ENCODE data around the gene NCBP3.
"Not testable (repeated sequence)": the region's sequence is repeated elsewhere in the genome, so short reads cannot be mapped to it uniquely, and the experiment has no call there.

The NCBP3 gene

GRCh38 chr17:3851461-3852100 lies 5.5 kb upstream of the NCBP3 start:
- no peak overlapping the region for H3K9ac ChIP-seq (ENCODE audit: low read depth in 1 of 2, low read length in 2 of 2)
- no peaks in the 10 kb centered on the region for H3K4me1 ChIP-seq (ENCODE audit: control insufficient read depth in 2 of 2, insufficient read depth in 2 of 2, low read length in 2 of 2)
- H3K36me3 ChIP-seq (ENCODE audit: control insufficient read depth in 2 of 2, insufficient read depth in 2 of 2, low read length in 2 of 2): no peaks in the 10 kb centered on the region
- H3K27me3 ChIP-seq (ENCODE audit: control insufficient read depth in 2 of 2, insufficient read depth in 2 of 2, low read length in 2 of 2): no peaks in the 10 kb centered on the region
- H3K9me3 ChIP-seq (ENCODE audit: control insufficient read depth in 2 of 2, low read length in 2 of 2): no peaks in the 10 kb centered on the region
- no peak overlapping the region for H3K27ac ChIP-seq (ENCODE audit: low read depth in 2 of 2, low read length in 2 of 2)
- no peak overlapping the region for H3K4me3 ChIP-seq (ENCODE audit: low read length in 2 of 2)

- Histone ChIP-seq H3K4me1 (ENCODE audit: control insufficient read depth in 2 of 2, insufficient read depth in 2 of 2, low read length in 2 of 2) (peaks cover 0 to 6% of the 10 kb centered on the region in 2 donors), H3K9ac (ENCODE audit: low read depth in 1 of 2, low read length in 2 of 2) (no peak overlapping the region), H3K36me3 (ENCODE audit: control insufficient read depth in 2 of 2, insufficient read depth in 2 of 2, low read length in 2 of 2) (no peaks in the 10 kb centered on the region), H3K27ac (ENCODE audit: low read depth in 2 of 2, low read length in 2 of 2) (no peak overlapping the region), H3K27me3 (ENCODE audit: control insufficient read depth in 2 of 2, insufficient read depth in 2 of 2, low read length in 2 of 2) (no peaks in the 10 kb centered on the region), H3K4me3 (ENCODE audit: low read length in 2 of 2) (no peak overlapping the region), H3K9me3 (ENCODE audit: control insufficient read depth in 2 of 2, low read length in 2 of 2) (no peaks in the 10 kb centered on the region)
Measured at GRCh38 chr17:3848229-3848835, 2.3 kb upstream of the NCBP3 start.

GRCh38 chr17:3847165-3847670 lies 1.2 kb upstream of the NCBP3 start:
- Histone ChIP-seq H3K27ac (ENCODE audit: low read depth in 2 of 2, low read length in 2 of 2) (no peak overlapping the region), H3K4me1 (ENCODE audit: control insufficient read depth in 2 of 2, insufficient read depth in 2 of 2, low read length in 2 of 2) (peaks cover 0 to 6% of the 10 kb centered on the region in 2 donors), H3K4me3 (ENCODE audit: low read length in 2 of 2) (no peak overlapping the region), H3K9me3 (ENCODE audit: control insufficient read depth in 2 of 2, low read length in 2 of 2) (no peaks in the 10 kb centered on the region), H3K36me3 (ENCODE audit: control insufficient read depth in 2 of 2, insufficient read depth in 2 of 2, low read length in 2 of 2) (peaks cover 6 to 10% of the 10 kb centered on the region in 2 donors), H3K9ac (ENCODE audit: low read depth in 1 of 2, low read length in 2 of 2) (no peak overlapping the region), H3K27me3 (ENCODE audit: control insufficient read depth in 2 of 2, insufficient read depth in 2 of 2, low read length in 2 of 2) (no peaks in the 10 kb centered on the region)

GRCh38 chr17:3846437-3847164 lies 555 bp upstream of the NCBP3 start:
- peak overlapping the region; percentile 44 to 46 for H3K4me3 ChIP-seq (ENCODE audit: low read length in 2 of 2)
- H3K36me3 ChIP-seq (ENCODE audit: control insufficient read depth in 2 of 2, insufficient read depth in 2 of 2, low read length in 2 of 2): peaks cover 10 to 11% of the 10 kb centered on the region in 2 donors
- H3K9ac ChIP-seq (ENCODE audit: low read depth in 1 of 2, low read length in 2 of 2): peak overlapping the region in 1 of 2 donors; percentile 93
- H3K27me3 ChIP-seq (ENCODE audit: control insufficient read depth in 2 of 2, insufficient read depth in 2 of 2, low read length in 2 of 2): no peaks in the 10 kb centered on the region
- no peaks in the 10 kb centered on the region for H3K9me3 ChIP-seq (ENCODE audit: control insufficient read depth in 2 of 2, low read length in 2 of 2)
- peaks cover 0 to 6% of the 10 kb centered on the region in 2 donors for H3K4me1 ChIP-seq (ENCODE audit: control insufficient read depth in 2 of 2, insufficient read depth in 2 of 2, low read length in 2 of 2)
- no peak overlapping the region for H3K27ac ChIP-seq (ENCODE audit: low read depth in 2 of 2, low read length in 2 of 2)

GRCh38 chr17:3845291-3845620 lies 790 bp downstream of the NCBP3 start:
- peak overlapping the region; percentile 70 to 93 for H3K9ac ChIP-seq (ENCODE audit: low read depth in 1 of 2, low read length in 2 of 2)
- peak overlapping the region; percentile 69 to 86 for H3K27ac ChIP-seq (ENCODE audit: low read depth in 2 of 2, low read length in 2 of 2)
- H3K9me3 ChIP-seq (ENCODE audit: control insufficient read depth in 2 of 2, low read length in 2 of 2): no peaks in the 10 kb centered on the region
- peaks cover 16% of the 10 kb centered on the region in 2 donors for H3K36me3 ChIP-seq (ENCODE audit: control insufficient read depth in 2 of 2, insufficient read depth in 2 of 2, low read length in 2 of 2)
- H3K27me3 ChIP-seq (ENCODE audit: control insufficient read depth in 2 of 2, insufficient read depth in 2 of 2, low read length in 2 of 2): no peaks in the 10 kb centered on the region
- peaks cover 0 to 6% of the 10 kb centered on the region in 2 donors for H3K4me1 ChIP-seq (ENCODE audit: control insufficient read depth in 2 of 2, insufficient read depth in 2 of 2, low read length in 2 of 2)
- H3K4me3 ChIP-seq (ENCODE audit: low read length in 2 of 2): peak overlapping the region; percentile 82 to 87

- H3K4me3 ChIP-seq (ENCODE audit: low read length in 2 of 2); H3K9me3 ChIP-seq (ENCODE audit: control insufficient read depth in 2 of 2, low read length in 2 of 2); H3K9ac ChIP-seq (ENCODE audit: low read depth in 1 of 2, low read length in 2 of 2); H3K27ac ChIP-seq (ENCODE audit: low read depth in 2 of 2, low read length in 2 of 2); H3K27me3 ChIP-seq (ENCODE audit: control insufficient read depth in 2 of 2, insufficient read depth in 2 of 2, low read length in 2 of 2); H3K4me1 ChIP-seq (ENCODE audit: control insufficient read depth in 2 of 2, insufficient read depth in 2 of 2, low read length in 2 of 2): not testable (repeated sequence)
- H3K36me3 ChIP-seq (ENCODE audit: control insufficient read depth in 2 of 2, insufficient read depth in 2 of 2, low read length in 2 of 2): peaks cover 23% of the 10 kb centered on the region in 2 donors
Measured at GRCh38 chr17:3844556-3844955, 1.5 kb downstream of the NCBP3 start.

GRCh38 chr17:3843935-3844516 lies 2.0 kb downstream of the NCBP3 start:
- no peak overlapping the region for H3K4me3 ChIP-seq (ENCODE audit: low read length in 2 of 2)
- no peak overlapping the region for H3K27ac ChIP-seq (ENCODE audit: low read depth in 2 of 2, low read length in 2 of 2)
- no peaks in the 10 kb centered on the region for H3K9me3 ChIP-seq (ENCODE audit: control insufficient read depth in 2 of 2, low read length in 2 of 2)
- H3K9ac ChIP-seq (ENCODE audit: low read depth in 1 of 2, low read length in 2 of 2): peak overlapping the region in 1 of 2 donors; percentile 41
- peaks cover 3 to 9% of the 10 kb centered on the region in 2 donors for H3K4me1 ChIP-seq (ENCODE audit: control insufficient read depth in 2 of 2, insufficient read depth in 2 of 2, low read length in 2 of 2)
- H3K36me3 ChIP-seq (ENCODE audit: control insufficient read depth in 2 of 2, insufficient read depth in 2 of 2, low read length in 2 of 2): peaks cover 25 to 28% of the 10 kb centered on the region in 2 donors
- no peaks in the 10 kb centered on the region for H3K27me3 ChIP-seq (ENCODE audit: control insufficient read depth in 2 of 2, insufficient read depth in 2 of 2, low read length in 2 of 2)

GRCh38 chr17:3838206-3838605 lies 7.8 kb downstream of the NCBP3 start:
- Histone ChIP-seq H3K27ac (ENCODE audit: low read depth in 2 of 2, low read length in 2 of 2) (peak overlapping the region; percentile 64 to 67), H3K36me3 (ENCODE audit: control insufficient read depth in 2 of 2, insufficient read depth in 2 of 2, low read length in 2 of 2) (peaks cover 47 to 56% of the 10 kb centered on the region in 2 donors)

GRCh38 chr17:3836551-3836950 lies 9.5 kb downstream of the NCBP3 start:
- peaks cover 14 to 16% of the 10 kb centered on the region in 2 donors for H3K4me1 ChIP-seq (ENCODE audit: control insufficient read depth in 2 of 2, insufficient read depth in 2 of 2, low read length in 2 of 2)
- H3K9ac ChIP-seq (ENCODE audit: low read depth in 1 of 2, low read length in 2 of 2): no peak overlapping the region
- peaks cover 35 to 51% of the 10 kb centered on the region in 2 donors for H3K36me3 ChIP-seq (ENCODE audit: control insufficient read depth in 2 of 2, insufficient read depth in 2 of 2, low read length in 2 of 2)
- H3K4me3 ChIP-seq (ENCODE audit: low read length in 2 of 2): no peak overlapping the region
- no peaks in the 10 kb centered on the region for H3K9me3 ChIP-seq (ENCODE audit: control insufficient read depth in 2 of 2, low read length in 2 of 2)
- H3K27ac ChIP-seq (ENCODE audit: low read depth in 2 of 2, low read length in 2 of 2): no peak overlapping the region
- no peaks in the 10 kb centered on the region for H3K27me3 ChIP-seq (ENCODE audit: control insufficient read depth in 2 of 2, insufficient read depth in 2 of 2, low read length in 2 of 2)

More at GRCh38 chr17:3838206-3838605, 7.8 kb downstream of the NCBP3 start:
- Histone ChIP-seq H3K4me1 (ENCODE audit: control insufficient read depth in 2 of 2, insufficient read depth in 2 of 2, low read length in 2 of 2) (peaks cover 14 to 16% of the 10 kb centered on the region in 2 donors), H3K4me3 (ENCODE audit: low read length in 2 of 2) (peak overlapping the region in 1 of 2 donors; percentile 26), H3K9ac (ENCODE audit: low read depth in 1 of 2, low read length in 2 of 2) (no peak overlapping the region), H3K27me3 (ENCODE audit: control insufficient read depth in 2 of 2, insufficient read depth in 2 of 2, low read length in 2 of 2) (no peaks in the 10 kb centered on the region), H3K9me3 (ENCODE audit: control insufficient read depth in 2 of 2, low read length in 2 of 2) (no peaks in the 10 kb centered on the region)
